NCI-H345 (cell line): ENCODE data around the gene MRPL4.

Source experiments
- DNase-seq: peaks from one replicate; lab custom pipeline; 2025; lab: John Stamatoyannopoulos, UW

MRPL4 gene

DNA sequence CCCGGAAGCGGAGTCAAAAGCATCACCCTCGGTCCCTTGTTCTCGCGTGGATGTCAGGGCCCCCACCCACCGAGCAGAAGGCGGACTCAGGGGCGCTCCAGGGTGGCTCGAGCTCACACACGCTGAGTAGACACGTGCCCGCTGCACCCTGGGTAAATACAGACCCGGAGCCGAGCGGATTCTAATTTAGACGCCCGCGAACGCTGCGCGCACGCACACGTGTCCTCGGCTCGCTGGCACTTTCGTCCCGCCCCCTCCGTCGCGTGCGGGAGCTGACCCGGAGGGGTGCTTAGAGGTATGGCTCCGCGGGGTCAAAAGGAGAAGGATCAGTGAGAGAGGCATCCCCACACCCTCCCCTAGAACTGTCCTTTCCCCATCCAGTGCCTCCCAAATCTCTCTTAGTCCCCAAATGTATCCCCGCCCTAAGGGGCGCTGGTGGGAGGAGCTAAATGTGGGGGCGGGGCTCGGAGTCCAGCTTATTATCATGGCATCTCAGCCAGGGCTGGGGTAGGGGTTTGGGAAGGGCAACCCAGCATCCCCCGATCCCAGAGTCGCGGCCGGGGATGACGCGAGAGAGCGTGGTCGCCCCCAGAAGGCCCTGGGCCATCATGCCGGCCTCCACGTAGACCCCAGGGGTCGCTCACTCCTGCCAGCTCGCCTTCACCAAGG lies 37.3 kb downstream of the MRPL4 start:
- peak; percentile 73 for DNase-seq

- DNase-seq: peak; percentile 17
These were observed 37.9 kb downstream of the MRPL4 start, which contains the start of gene ICAM5 for GRCh38 chr19:10289836-10290356. Gene ICAM5 (plus strand): TSS chr19:10289952. CDS start chr19:10290044, 92 bp downstream.

GRCh38 chr19:10290357-10290875 lies 38.4 kb downstream of the MRPL4 start:
- DNase-seq: no peak

DNA sequence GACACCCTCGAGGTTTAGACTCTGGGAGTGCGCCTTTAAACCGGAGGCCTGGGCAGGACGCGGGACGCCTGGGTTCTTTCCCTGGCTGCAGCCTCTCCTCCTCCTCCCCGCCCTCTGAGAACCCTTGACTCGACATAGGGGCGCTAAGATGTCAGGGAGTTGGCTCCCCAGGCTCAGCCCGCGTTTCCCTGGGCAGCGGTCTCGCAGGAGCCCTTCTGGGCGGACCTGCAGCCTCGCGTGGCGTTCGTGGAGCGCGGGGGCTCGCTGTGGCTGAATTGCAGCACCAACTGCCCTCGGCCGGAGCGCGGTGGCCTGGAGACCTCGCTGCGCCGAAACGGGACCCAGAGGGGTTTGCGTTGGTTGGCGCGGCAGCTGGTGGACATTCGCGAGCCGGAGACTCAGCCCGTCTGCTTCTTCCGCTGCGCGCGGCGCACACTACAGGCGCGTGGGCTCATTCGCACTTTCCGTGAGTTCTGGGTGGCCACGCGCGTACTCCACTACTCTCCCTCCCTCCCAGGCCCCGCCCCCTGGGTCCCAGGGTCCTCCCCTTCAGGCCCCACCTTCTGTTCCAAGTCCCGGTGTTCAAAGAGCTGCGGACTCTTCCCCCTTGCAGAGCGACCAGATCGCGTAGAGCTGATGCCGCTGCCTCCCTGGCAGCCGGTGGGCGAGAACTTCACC lies 39.0 kb downstream of the MRPL4 start:
- peak; percentile 21 for DNase-seq

DNA sequence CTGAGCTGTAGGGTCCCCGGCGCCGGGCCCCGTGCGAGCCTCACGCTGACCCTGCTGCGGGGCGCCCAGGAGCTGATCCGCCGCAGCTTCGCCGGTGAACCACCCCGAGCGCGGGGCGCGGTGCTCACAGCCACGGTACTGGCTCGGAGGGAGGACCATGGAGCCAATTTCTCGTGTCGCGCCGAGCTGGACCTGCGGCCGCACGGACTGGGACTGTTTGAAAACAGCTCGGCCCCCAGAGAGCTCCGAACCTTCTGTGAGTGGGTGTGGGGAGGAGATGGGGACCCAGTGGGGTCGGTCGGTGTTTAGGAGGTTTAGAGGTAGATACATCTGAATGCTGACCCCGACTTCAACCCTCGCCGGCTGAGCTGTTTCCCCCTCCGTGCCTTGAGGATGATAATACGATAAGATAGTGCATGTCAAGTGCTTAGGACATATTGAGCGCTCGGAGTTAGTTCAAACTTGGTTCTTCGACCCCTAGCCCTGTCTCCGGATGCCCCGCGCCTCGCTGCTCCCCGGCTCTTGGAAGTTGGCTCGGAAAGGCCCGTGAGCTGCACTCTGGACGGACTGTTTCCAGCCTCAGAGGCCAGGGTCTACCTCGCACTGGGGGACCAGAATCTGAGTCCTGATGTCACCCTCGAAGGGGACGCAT lies 39.7 kb downstream of the MRPL4 start:
- no peak for DNase-seq

GRCh38 chr19:10292206-10292788 lies 40.3 kb downstream of the MRPL4 start:
- peak; percentile 52 for DNase-seq

GRCh38 chr19:10292789-10293636 lies 41.0 kb downstream of the MRPL4 start:
- no peak for DNase-seq

DNA sequence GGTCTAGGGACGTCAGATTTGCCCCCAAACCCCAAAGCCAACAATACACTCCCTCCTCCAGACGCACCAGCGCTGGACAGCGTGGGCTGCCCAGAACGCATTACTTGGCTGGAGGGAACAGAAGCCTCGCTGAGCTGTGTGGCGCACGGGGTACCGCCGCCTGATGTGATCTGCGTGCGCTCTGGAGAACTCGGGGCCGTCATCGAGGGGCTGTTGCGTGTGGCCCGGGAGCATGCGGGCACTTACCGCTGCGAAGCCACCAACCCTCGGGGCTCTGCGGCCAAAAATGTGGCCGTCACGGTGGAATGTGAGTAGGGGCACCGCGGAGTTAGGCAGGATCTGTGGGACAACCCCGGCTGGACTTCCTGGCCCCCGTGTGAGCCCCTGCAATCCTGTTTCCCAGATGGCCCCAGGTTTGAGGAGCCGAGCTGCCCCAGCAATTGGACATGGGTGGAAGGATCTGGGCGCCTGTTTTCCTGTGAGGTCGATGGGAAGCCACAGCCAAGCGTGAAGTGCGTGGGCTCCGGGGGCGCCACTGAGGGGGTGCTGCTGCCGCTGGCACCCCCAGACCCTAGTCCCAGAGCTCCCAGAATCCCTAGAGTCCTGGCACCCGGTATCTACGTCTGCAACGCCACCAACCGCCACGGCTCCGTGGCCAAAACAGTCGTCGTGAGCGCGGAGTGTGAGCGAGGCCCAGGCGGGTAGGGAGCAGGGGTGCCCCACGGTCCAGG lies 41.8 kb downstream of the MRPL4 start:
- DNase-seq: no peak

DNA sequence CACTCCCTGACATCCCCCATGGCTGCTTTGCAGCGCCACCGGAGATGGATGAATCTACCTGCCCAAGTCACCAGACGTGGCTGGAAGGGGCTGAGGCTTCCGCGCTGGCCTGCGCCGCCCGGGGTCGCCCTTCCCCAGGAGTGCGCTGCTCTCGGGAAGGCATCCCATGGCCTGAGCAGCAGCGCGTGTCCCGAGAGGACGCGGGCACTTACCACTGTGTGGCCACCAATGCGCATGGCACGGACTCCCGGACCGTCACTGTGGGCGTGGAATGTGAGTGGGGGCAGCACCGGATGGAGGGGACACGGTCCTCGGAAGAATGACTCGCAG lies 42.3 kb downstream of the MRPL4 start:
- no peak for DNase-seq

- no peak for DNase-seq
These were observed 43.4 kb downstream of the MRPL4 start for GRCh38 chr19:10295305-10295846.

DNA sequence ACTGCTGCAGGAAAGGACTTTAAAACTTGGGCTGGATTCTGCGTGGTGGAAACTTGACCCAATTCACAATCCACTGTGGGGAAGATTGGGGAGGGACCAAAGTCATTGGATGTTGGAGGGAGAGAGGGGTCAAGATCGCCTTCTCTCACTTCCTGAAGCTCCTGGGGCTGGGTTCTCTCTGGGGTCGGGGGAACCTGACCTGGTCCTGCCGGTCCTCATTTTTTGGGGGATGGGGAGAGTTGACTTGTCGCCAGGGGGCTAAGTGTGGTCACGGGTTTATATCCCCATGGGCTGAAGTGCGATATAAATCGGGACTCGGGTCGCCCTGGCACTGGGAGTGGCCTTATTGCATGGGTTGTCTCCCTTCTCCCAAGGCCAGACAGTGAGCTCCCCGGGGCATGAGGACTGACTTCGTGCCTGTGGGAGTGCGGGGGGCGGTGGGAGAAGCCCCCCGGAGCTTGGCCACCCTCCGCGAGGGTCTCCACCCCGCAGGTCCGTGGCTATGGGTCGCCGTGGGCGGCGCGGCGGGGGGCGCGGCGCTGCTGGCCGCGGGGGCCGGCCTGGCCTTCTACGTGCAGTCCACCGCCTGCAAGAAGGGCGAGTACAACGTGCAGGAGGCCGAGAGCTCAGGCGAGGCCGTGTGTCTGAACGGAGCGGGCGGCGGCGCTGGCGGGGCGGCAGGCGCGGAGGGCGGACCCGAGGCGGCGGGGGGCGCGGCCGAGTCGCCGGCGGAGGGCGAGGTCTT lies 44.0 kb downstream of the MRPL4 start:
- DNase-seq: no peak

GRCh38 chr19:10299545-10300458 lies 47.8 kb downstream of the MRPL4 start:
- no peak for DNase-seq

- DNase-seq: no peak
These were observed 53.3 kb downstream of the MRPL4 start for GRCh38 chr19:10305139-10305806.

DNA sequence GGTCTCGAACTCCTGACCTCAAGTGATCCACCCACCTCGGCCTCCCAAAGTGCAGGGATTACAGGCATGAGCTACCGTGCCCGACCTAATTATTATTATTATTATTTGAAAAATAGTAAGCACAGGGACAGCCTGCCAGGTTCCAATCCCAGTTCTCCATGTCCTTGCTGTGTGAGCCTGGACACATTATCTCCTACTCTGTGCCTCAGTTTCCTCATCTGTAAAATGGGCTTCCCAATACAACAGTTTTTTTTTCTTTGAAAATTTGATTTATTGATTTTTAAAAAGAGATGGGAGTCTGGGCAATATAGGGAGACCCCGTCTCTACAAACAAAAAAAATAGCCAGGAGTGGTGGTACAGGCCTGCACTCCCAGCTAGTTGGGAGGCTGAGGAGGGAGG lies 54.3 kb downstream of the MRPL4 start:
- no peak for DNase-seq

DNA sequence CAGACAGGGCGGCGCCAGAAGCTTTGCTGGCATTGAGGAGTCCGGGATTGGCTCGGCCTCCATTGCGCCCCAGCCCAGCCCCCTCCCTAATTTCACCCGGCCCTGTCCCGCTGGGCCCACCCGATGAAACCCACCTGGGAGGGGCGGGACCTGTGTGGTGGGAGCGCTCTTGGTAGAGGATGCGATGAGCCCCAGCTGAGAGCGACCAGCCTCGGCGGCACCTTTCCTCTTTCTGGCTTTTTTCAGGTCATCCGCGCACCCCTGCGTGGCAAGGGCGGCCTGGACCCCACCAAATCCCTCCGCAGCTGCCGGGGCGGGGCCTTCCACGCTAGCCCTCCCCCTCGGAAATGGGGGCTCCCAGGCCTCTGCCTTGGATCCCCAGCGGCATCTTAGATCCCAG lies 57.4 kb downstream of the MRPL4 start, which contains the start of gene ZGLP1:
Gene ZGLP1 (minus strand): TSS at position 393 of the 400 bp plus-strand sequence.
- no peak for DNase-seq
